GM10248 (cell line): Measurements from ENCODE around the gene OLFML3.
"Not testable (repeated sequence)": the region's sequence is repeated elsewhere in the genome, so short reads cannot be mapped to it uniquely, and the experiment has no call there.

Experiments
- CTCF ChIA-PET: fragments of 300-600 bp; sonication (Branson Sonifier 250); formaldehyde crosslinking; extraction: SDS; loops from one replicate; lab custom pipeline; 2021; ENCODE audit warnings: antibody characterized with exemption; lab: Yijun Ruan, JAX
- POLR2A ChIA-PET: fragments of 350-650 bp; sonication (Branson Sonifier 250); formaldehyde crosslinking; extraction: SDS; loops from one replicate; lab custom pipeline; 2020; ENCODE audit warnings: antibody characterized with exemption; lab: Yijun Ruan, JAX
- DNase-seq: peaks from one replicate; pipeline ENCODE4 v3.0.0; 2012; ENCODE audit errors: extremely low spot score
- TF ChIP-seq, protein P1 (sequence below): IDR thresholded peaks from 2 replicates; pipeline ENCODE4 v1.5.1; 2012; ENCODE audit warnings: mild to moderate bottlenecking, low read depth; ENCODE audit errors: extremely low read depth, missing control alignments, control extremely low read depth

The OLFML3 gene

DNA sequence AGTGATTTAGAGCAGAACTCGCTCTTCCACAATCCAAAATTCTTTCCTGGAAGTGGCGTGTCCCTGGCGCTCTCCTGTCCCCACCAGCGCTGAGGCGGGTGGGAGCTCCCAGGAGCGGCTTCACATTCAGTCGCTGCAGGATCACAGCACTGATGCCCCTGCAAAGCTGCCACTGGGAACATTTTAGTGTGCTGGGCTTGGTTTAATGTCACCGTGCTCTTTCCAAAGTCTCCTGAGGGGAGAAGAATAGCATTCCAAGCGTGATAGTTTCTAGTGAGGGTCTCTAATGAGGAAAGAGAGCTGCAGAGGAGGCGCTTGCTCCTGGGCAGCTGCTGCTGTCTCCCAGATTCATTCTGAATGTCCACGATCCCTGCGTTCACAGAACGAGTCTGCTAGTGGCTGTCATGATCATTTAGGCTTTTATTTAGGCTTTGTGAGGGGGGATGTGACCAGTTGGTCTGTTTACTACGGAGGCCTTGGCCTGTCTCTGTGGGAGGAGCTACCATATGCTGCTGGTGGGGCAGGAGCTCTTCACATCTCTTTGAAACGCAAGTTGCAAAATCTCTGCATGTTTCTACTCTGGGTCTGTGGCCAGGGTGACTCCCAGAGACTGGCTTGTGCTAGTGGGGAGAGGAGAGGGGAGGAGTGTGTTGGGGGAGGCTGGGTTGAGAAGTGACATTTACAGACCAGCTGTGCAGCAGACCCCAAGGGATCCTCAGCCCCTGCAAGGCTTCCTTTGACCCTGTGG is 23.4 kb downstream of the OLFML3 start:
- TF ChIP-seq, protein P1, sequence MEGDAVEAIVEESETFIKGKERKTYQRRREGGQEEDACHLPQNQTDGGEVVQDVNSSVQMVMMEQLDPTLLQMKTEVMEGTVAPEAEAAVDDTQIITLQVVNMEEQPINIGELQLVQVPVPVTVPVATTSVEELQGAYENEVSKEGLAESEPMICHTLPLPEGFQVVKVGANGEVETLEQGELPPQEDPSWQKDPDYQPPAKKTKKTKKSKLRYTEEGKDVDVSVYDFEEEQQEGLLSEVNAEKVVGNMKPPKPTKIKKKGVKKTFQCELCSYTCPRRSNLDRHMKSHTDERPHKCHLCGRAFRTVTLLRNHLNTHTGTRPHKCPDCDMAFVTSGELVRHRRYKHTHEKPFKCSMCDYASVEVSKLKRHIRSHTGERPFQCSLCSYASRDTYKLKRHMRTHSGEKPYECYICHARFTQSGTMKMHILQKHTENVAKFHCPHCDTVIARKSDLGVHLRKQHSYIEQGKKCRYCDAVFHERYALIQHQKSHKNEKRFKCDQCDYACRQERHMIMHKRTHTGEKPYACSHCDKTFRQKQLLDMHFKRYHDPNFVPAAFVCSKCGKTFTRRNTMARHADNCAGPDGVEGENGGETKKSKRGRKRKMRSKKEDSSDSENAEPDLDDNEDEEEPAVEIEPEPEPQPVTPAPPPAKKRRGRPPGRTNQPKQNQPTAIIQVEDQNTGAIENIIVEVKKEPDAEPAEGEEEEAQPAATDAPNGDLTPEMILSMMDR = no peak
- POLR2A ChIA-PET = no interaction called here
- CTCF ChIA-PET = interaction anchor here (1.1 kb wide), 1 partner anchor 24 kb away, joined by 3 read pairs; no protein-coding TSS in a partner anchor
- no peak for DNase-seq

DNA sequence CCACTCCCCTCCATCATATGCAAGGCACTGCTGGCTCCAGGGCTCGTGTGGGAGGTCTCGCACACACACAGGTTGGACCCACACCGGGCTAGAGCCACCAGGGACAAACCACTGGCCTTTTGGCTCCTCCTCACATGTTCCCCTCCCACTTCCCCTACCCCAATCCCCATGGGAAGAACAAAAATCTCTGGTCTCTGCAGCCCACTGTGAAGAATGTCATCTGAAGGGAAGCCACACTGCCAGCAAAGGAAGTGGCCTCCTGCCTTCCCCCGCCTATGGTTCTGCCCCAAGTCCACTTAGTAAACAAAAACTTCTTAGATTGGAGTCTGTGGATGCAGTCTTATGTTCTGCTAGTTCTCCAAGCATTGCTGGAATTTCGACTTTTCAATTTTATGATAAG is 24.2 kb downstream of the OLFML3 start:
- ChIA-PET CTCF (interaction anchor here (1.1 kb wide), 1 partner anchor 25 kb away, joined by 3 read pairs; no protein-coding TSS in a partner anchor), POLR2A (no interaction called here)
- TF ChIP-seq, protein P1 = no peak
- DNase-seq = no peak

DNA sequence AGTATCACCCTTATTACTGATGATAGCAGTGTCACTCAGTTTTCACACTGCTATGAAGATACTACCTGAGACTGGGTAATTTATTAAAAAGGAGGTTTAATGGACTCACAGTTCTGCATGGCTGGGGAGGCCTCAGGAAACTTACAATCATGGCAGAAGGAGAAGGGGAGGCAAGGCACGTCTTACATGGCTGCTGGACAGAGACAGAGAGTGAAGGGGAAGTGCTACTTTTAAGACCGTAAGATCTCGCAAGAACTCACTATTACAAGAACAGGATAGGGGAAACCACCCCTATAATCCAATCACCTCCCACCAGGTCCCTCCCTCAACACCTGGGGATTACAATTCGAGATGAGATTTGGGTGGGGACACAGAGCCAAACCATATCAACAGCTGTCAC is 27.6 kb downstream of the OLFML3 start:
- POLR2A ChIA-PET, DNase-seq: not testable (repeated sequence)
- CTCF ChIA-PET = interaction anchor here (0.8 kb wide), 1 partner anchor 55 kb away, joined by 3 read pairs; no protein-coding TSS in a partner anchor

DNA sequence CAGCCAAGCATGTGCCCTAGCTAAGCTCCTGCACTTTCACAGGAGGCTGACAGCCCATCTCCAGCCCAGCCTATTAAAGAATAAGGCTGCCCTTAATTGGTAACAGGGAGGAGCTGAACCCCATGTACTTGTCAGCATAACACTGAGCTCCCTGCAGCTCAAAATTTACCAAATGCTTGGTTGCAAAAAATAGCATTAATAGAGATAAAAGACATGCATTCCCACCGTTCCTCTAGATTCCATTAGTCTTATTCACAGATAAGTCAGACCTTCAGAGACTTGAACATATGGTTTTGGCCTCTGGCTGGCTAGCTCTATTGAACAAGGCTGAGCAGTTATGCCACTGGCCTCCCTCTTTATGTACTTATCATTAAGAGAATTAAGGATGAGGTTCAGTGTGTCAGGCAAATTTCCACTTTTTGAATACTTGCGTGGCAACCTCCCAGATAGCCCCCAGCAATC is 29.2 kb downstream of the OLFML3 start:
- no peak for DNase-seq
- ChIA-PET POLR2A (no interaction called here), CTCF (interaction anchor here (1.0 to 2.5 kb wide), 4 partner anchors 9 to 274 kb away, joined by 3 to 14 read pairs (median 6); no protein-coding TSS in a partner anchor)
- TF ChIP-seq, protein P1 = no peak

DNA sequence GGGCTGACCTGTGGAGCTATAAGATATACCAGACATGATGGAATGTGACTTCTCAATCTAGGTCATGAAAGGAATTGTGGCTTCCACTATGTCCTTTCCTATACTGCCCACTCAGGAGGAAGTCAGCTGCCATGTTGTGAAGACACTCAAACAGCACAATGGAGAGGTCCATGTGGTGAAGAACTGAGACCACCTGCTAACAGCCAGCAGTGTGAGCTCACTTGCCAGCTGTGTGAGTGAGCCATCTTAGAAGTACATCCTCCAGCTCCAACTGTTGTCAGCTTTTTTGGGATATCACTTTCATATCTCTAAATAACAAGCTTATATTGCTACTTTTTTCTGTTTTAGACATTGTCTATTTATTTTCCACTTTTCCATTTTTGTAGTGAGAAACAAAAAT is 29.7 kb downstream of the OLFML3 start:
- CTCF ChIA-PET = interaction anchor here (1.0 to 2.5 kb wide), 5 partner anchors 8 to 274 kb away, joined by 3 to 14 read pairs (median 7); no protein-coding TSS in a partner anchor
- TF ChIP-seq, protein P1 = no peak
- POLR2A ChIA-PET = no interaction called here
- no peak for DNase-seq

DNA sequence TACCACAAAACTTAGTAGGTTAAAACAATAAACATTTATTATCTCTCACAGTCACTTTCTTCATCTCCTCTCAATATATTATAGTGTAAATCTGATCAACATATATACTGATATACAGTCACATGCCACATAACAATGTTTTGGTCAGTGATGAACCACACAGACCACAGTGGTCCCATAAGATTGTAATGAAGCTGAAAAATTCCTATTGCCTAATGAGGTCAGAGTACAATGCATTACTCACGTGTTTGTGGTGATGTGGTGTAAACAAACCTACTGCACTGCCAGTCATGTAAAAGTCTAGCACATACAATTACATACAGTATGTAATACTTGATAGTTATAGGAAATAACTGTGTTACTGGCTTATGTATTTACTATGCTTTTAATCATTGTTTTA is 30.1 kb downstream of the OLFML3 start:
- no peak for DNase-seq
- ChIA-PET CTCF (interaction anchor here (0.7 to 2.5 kb wide), 6 partner anchors 8 to 273 kb away, joined by 3 to 14 read pairs (median 6); no protein-coding TSS in a partner anchor), POLR2A (no interaction called here)
- TF ChIP-seq, protein P1 = no peak
